ENCODE results near the gene ALDH1A3.

Gene ALDH1A3

DNA sequence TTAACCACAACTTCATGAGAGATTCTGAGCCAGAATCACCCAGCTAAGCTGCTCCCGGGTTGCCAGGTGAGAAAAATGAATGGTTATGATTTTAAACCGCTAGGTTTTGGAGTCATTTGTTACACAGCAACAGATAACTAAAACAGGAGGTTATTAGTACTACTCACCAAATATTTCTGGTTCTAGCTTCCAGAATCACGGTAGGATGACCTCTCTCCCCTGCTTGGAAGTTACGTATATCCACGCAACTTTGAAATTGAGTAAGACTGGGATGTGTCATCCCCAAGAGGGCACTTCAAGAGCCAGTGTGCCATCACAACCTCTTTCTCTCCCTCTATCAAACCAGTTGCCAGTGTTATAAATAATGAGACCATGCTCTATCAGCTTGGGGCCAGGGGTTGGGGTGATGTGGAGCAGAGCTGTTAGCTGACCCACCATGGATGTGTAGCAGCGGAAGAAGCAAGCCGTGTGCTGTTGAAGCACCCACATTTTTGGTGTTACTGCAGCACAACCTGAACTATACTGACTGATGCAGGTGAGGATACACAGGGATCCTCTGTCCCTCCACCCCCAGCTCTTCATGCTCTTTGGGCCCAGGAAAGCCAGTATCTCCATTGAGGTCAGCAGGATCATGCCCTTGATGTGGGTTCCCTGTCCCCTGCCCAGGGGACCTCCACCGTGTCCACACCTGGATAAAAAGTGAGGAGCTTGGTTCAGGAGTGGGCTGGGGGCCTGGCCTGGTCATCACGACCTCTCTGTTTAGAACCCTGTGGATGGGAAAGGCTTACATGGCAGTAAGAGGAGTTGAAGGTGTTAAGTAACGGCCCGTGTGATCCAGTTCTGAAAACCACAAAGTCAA lies 19.4 kb upstream of the ALDH1A3 start:
- DNase-seq = no peak

- no peak for DNase-seq
Measured at GRCh38 chr15:100860829-100861510, 18.7 kb upstream of the ALDH1A3 start.

DNA sequence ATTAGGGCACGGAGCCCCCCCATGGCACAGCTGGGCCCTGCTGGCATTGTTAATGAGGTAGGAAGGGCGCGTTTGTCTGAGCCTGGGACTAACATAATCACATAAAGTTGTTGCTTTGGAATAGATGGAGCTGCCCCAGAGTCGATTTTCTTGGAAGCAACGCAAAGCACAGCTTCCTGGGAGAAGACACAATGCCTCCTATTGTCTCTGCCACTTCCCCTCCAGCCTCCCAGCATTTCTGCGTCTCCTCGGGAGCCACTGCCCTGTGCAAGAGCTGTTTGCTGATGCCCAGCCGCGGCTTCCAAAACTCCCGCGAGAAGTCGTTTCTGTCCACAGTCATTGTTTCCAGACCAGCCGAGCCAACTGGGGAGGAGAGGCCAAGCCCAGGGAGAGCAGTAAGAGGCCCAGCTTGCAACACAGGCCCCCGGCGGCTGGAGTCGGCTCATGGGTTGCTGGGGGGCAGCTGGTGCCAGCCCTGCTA lies 18.1 kb upstream of the ALDH1A3 start:
- no peak for DNase-seq

DNA sequence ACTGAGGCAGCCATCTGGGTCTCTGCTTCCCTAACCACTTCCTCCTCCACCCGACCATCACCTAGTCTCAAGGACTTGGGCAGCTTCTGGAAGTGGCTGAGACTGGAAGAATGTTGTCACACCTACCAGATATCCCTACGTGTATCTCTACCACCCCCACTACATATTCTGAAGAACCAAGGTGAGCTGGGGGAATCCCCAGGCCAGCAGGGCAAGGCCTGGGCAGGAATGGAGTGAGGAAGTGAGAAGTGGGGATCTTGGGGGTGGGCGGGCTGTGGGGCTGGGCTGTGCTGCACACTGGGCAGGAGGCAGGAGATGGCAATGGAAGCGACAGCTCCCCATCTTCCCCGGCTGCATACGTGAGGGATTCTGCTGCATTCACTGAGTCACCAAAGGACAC lies 17.5 kb upstream of the ALDH1A3 start:
- no peak for DNase-seq

- no peak for DNase-seq
Measured at GRCh38 chr15:100863075-100863795, 16.4 kb upstream of the ALDH1A3 start.

DNA sequence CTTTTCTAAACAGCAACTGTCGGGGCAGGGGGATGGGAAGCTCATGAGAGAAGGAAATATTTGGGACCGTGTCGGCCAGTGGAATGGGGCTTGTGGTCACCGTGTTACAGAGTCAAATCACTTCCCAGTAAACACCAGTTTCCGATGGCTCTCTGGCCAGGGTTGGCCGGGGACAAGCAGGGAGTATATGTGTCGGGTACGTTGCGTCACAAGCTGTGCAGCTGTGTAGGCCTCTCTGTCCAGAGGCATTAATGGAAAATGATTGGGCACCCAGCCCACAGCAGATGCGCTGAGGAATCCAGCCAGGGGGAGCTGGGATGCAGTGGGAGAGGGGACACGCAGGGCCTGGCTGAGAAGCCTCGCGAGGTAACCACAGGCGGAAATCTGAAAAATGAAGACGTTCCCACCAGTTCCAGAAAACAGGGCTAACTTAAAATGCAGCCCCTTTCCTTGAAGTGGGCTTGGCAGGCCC lies 15.8 kb upstream of the ALDH1A3 start:
- DNase-seq = no peak

GRCh38 chr15:100866386-100867330 lies 13.0 kb upstream of the ALDH1A3 start:
- no peak for DNase-seq

GRCh38 chr15:100867433-100867832 lies 12.2 kb upstream of the ALDH1A3 start:
- DNase-seq = no peak

- no peak for DNase-seq
Measured at GRCh38 chr15:100869151-100869999, 10.3 kb upstream of the ALDH1A3 start.

DNA sequence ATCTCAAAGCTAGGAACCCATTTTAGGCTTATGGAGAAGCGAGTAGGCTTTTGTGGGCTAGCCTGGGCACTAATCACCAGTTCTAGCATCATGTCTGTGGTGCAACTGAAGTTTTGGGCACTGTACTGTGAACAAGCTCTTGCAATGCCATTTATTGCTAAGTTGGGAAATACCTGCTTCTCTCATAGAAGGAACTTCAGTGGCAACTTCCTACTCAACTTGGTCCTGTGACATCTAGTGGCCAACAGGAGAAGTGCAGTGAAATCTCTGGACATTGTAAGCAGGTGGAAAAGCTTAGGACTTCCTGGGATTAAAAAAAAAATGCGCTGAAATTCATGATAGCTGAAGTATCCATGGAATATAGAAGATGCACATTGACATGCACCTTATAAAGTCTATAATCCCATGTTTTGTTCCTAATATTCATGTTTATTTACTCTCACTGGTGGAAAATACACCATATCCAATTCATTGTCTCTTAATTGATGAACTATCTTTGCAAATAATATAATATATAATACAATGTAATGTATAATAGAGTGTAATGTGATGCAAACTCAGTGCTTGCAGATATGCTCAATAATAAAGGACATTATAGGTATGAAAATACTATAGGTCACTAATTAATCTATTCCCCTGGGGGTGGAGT lies 6.5 kb upstream of the ALDH1A3 start:
- peak; percentile 44 for DNase-seq

GRCh38 chr15:100875495-100875894 lies 4.1 kb upstream of the ALDH1A3 start:
- DNase-seq = no peak

- no peak for DNase-seq
Measured at GRCh38 chr15:100875976-100876375, 3.7 kb upstream of the ALDH1A3 start.

DNA sequence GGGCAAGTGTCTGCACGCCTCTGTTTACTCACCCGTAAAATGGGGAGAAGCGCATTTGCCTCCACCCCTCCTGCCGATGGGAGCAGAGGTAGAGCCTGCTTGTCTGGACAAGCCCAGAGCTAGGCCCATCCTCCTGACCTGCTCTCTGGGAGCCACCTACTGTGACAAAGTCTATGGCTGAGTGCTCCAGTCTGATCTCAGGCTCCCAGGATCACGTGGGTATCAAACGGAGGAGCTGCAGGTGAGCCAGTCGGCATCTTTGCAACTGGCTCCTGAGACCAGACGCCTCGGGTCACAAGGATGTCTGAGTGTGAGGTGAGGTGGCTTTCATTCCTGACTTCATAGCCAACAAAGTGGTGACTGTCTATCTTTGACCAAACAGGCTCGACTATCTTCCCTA lies 2.1 kb upstream of the ALDH1A3 start:
- DNase-seq = no peak

DNA sequence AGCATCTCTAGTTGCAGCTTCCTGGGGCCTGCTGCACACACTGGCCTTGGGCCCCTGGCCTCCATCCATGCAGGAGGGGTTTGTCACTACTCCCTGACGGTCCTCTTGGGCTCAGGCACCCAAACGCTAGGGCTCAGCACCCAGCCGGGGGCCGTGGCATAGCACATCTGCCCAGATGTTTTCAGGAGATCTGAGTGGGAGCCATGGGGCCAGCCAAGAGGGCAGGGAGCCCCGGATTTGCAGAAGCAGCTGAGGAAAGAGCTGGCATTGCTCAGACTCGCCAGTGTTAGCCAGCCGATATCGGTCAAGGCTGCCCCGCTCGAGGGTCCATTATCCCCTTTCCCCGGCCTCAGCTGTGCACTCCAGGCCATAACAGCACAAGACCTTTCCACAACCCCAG lies 1.5 kb upstream of the ALDH1A3 start:
- no peak for DNase-seq

DNA sequence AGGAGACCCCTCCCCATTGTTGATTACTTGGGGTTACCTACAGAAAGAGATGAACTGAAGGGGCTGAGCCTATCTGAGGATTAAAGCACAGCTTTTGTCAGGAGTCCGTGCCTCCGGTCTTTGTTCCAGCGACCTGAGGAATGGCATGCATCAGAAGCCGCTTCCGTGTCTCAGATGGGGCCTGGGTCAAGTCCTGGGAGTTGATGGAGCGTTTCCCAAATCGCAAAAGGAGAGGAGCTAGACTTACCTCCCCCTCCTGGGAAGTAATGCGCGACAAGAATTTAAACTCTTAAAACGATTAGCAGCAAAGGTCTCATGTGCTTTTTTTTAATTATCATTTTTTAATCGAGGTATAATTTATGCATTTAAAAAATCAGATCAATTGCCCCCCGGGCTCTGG lies 983 bp upstream of the ALDH1A3 start:
- no peak for DNase-seq

- no peak for DNase-seq
Measured at GRCh38 chr15:100879061-100879463, 569 bp upstream of the ALDH1A3 start.

- no peak for DNase-seq
Measured at GRCh38 chr15:100880139-100880896, 687 bp downstream of the ALDH1A3 start.

GRCh38 chr15:100880897-100881242 lies 1.2 kb downstream of the ALDH1A3 start:
- DNase-seq = no peak

- no peak for DNase-seq
Measured at GRCh38 chr15:100881573-100882336, 2.1 kb downstream of the ALDH1A3 start.
